PFSK-1 (cell line): ENCODE data around the gene MAP4K2.

ENCODE experiments used
- POLR2AphosphoS5 ChIP-seq: IDR thresholded peaks from 2 replicates; pipeline ENCODE4 v1.6.1; 2012; ENCODE audit warnings: low read depth, mild to moderate bottlenecking, control low read depth, low read length, moderate library complexity
- REST ChIP-seq, 2 experiments: IDR thresholded peaks; 2 replicates each; pipeline versions ENCODE4 v1.6.1 to v1.8.0; 2011 to 2012; ENCODE audit warnings: low read depth in 2 of 2, low read length in 2 of 2, control low read depth in 1 of 2, inconsistent platforms in 1 of 2, mild to moderate bottlenecking in 1 of 2, moderate library complexity in 1 of 2; ENCODE audit not compliant: insufficient read depth in 1 of 2
- TAF1 ChIP-seq: IDR thresholded peaks from 2 replicates; pipeline ENCODE4 v1.6.1; 2012; ENCODE audit warnings: low read length, control low read depth, borderline replicate concordance; ENCODE audit not compliant: insufficient read depth

- TF ChIP-seq REST (IDR thresholded peaks at IDR 0.05; ENCODE audit: insufficient read depth in 1 of 2, low read depth in 2 of 2, low read length in 2 of 2) (no peak), POLR2AphosphoS5 (no peak), TAF1 (no peak)
Observed at GRCh38 chr11:64842851-64843685, 40.1 kb upstream of the MAP4K2 start.
